Calu3 (cell line): Measurements from ENCODE around the gene CRB2. TPM values are rescaled to one million over a fixed set of nuclear protein-coding genes. Genes with fewer than 3 reads are reported as not detected.

ENCODE experiments used
- BruUV-seq: library from RNA; stranded (reverse); fragments of 400-500 nt; replicated peaks from 2 replicates; lab custom pipeline; 2021; lab: Mats Ljungman, UMichigan
- CTCF ChIA-PET: fragments of 300-600 bp; sonication (Branson Sonifier 250); formaldehyde crosslinking; loops from one replicate; lab custom pipeline; 2022; ENCODE audit warnings: antibody characterized with exemption; lab: Charles Lee
- DNase-seq: peaks from one replicate; pipeline ENCODE4 v3.0.0; 2022
- H3K27ac Mint-ChIP-seq: one replicate; pipeline ENCODE4 v1.8.0; 2022; ENCODE audit warnings: mixed read lengths; ENCODE audit not compliant: unreplicated experiment
- H3K27me3 Mint-ChIP-seq: one replicate; pipeline ENCODE4 v1.8.0; 2022; ENCODE audit warnings: mixed read lengths; ENCODE audit not compliant: unreplicated experiment
- H3K36me3 Mint-ChIP-seq: one replicate; pipeline ENCODE4 v1.8.0; 2022; ENCODE audit warnings: mild to moderate bottlenecking, moderate library complexity, mixed read lengths; ENCODE audit not compliant: insufficient read depth, unreplicated experiment
- H3K4me1 Mint-ChIP-seq: one replicate; pipeline ENCODE4 v1.8.0; 2022; ENCODE audit warnings: mild to moderate bottlenecking, low read depth, mixed read lengths; ENCODE audit not compliant: unreplicated experiment
- H3K4me3 Mint-ChIP-seq: one replicate; pipeline ENCODE4 v1.8.0; 2022; ENCODE audit warnings: mild to moderate bottlenecking, low read depth, moderate library complexity, mixed read lengths; ENCODE audit not compliant: unreplicated experiment
- H3K9me3 Mint-ChIP-seq: one replicate; pipeline ENCODE4 v1.8.0; 2022; ENCODE audit warnings: low read depth, mixed read lengths; ENCODE audit not compliant: unreplicated experiment
- CTCF ChIP-seq: fragments of 200-600 bp; IDR thresholded peaks from one replicate; pipeline ENCODE4 v1.8.0; 2022; ENCODE audit warnings: antibody characterized with exemption; ENCODE audit not compliant: unreplicated experiment
- intact Hi-C: fragments of 100-400 bp; cut with micrococcal nuclease; formaldehyde crosslinking; loops from one replicate; pipeline ENCODE4 v1.10.0; 2022; ENCODE audit not compliant: unreplicated experiment
- total RNA-seq: library from RNA; stranded (reverse); gene quantifications from 2 replicates; pipeline ENCODE4 v1.2.3, GENCODE V29; 2022

Gene CRB2
- total RNA-seq, 1 experiment from 2014 or later, result not detected

- no TSS peak for BruUV-seq
- Mint-ChIP-seq H3K36me3 (no peaks in the 10 kb centered on the region), H3K27me3 (no peaks in the 10 kb centered on the region), H3K27ac (no peak overlapping the region), H3K4me1 (no peaks in the 10 kb centered on the region), H3K9me3 (no peaks in the 10 kb centered on the region), H3K4me3 (no peak overlapping the region)
- no peak for TF ChIP-seq CTCF
- CTCF ChIA-PET, result no interaction called here
- no peak for DNase-seq
- intact Hi-C loops, result no loop called here
Observed at GRCh38 chr9:123411191-123411590, 55.2 kb downstream of the CRB2 start.

- Mint-ChIP-seq H3K27ac (no peak overlapping the region), H3K4me3 (no peak overlapping the region), H3K27me3 (no peaks in the 10 kb centered on the region), H3K4me1 (no peaks in the 10 kb centered on the region), H3K36me3 (no peaks in the 10 kb centered on the region), H3K9me3 (no peaks in the 10 kb centered on the region)
- no TSS peak for BruUV-seq
- intact Hi-C loops, result no loop called here
- CTCF ChIA-PET, result no interaction called here
- no peak for DNase-seq
- TF ChIP-seq CTCF, result no peak
Observed at GRCh38 chr9:123411636-123412035, 55.6 kb downstream of the CRB2 start.

- no peaks in the 10 kb centered on the region for H3K9me3 Mint-ChIP-seq
Observed at GRCh38 chr9:123412171-123412820, 56.3 kb downstream of the CRB2 start.

GRCh38 chr9:123414204-123414603, 58.2 kb downstream of the CRB2 start:
- Mint-ChIP-seq H3K27me3 (no peaks in the 10 kb centered on the region), H3K27ac (no peak overlapping the region), H3K36me3 (peaks cover 4% of the 10 kb centered on the region), H3K4me3 (no peak overlapping the region), H3K4me1 (no peaks in the 10 kb centered on the region), H3K9me3 (no peaks in the 10 kb centered on the region)
- CTCF ChIA-PET, result no interaction called here
- intact Hi-C loops, result no loop called here
- BruUV-seq, result no TSS peak
- TF ChIP-seq CTCF, result no peak
- no peak for DNase-seq

More at GRCh38 chr9:123412171-123412820, 56.3 kb downstream of the CRB2 start:
- intact Hi-C loops, result no loop called here
- no peaks in the 10 kb centered on the region for H3K27me3 Mint-ChIP-seq
- no peak overlapping the region for H3K4me3 Mint-ChIP-seq
- no peaks in the 10 kb centered on the region for H3K36me3 Mint-ChIP-seq
- no peak for DNase-seq
- H3K4me1 Mint-ChIP-seq, result no peaks in the 10 kb centered on the region
- BruUV-seq, result no TSS peak
- CTCF ChIA-PET, result no interaction called here
- no peak overlapping the region for H3K27ac Mint-ChIP-seq
- no peak for TF ChIP-seq CTCF
